GM18526 (cell line): Measurements from ENCODE around the gene SARS1.

Experiments
- POLR2A ChIP-seq: IDR thresholded peaks from 3 replicates; pipeline ENCODE4 v1.6.1; 2011; ENCODE audit not compliant: insufficient read length; ENCODE audit errors: extremely low read depth

The SARS1 gene

DNA sequence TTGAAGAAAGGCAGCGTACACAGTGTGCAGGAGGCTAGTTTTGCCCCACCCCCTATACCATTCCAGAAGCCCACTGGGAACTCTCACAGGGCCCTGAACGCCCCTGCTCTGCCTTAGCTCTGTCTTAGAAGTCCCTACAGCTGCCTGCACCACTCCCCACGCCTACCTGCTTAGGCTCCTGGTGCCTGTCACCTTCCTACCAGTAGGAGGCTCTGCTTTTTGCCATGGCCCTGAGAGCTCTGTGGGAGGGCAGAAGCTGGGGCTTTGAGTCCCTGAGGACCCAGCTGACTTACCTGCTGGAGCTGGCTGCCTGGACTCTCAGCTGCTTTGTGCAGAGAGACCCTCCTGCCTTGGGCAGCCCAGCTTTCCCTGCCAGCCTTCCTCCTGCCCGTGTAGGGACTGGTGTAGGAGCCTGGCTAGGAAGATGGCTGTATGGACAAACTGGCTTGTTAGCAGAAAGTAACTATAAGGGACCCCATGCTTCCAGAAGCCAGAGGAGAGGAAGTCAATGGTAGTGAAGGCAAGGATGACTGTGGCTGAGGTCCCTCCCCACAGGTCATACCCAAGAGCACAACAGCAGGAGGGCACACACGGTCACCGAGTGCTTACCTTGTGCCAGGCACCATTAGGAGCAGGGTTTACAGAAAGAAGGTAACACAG is 25.8 kb downstream of the SARS1 start:
- TF ChIP-seq POLR2A: no peak

DNA sequence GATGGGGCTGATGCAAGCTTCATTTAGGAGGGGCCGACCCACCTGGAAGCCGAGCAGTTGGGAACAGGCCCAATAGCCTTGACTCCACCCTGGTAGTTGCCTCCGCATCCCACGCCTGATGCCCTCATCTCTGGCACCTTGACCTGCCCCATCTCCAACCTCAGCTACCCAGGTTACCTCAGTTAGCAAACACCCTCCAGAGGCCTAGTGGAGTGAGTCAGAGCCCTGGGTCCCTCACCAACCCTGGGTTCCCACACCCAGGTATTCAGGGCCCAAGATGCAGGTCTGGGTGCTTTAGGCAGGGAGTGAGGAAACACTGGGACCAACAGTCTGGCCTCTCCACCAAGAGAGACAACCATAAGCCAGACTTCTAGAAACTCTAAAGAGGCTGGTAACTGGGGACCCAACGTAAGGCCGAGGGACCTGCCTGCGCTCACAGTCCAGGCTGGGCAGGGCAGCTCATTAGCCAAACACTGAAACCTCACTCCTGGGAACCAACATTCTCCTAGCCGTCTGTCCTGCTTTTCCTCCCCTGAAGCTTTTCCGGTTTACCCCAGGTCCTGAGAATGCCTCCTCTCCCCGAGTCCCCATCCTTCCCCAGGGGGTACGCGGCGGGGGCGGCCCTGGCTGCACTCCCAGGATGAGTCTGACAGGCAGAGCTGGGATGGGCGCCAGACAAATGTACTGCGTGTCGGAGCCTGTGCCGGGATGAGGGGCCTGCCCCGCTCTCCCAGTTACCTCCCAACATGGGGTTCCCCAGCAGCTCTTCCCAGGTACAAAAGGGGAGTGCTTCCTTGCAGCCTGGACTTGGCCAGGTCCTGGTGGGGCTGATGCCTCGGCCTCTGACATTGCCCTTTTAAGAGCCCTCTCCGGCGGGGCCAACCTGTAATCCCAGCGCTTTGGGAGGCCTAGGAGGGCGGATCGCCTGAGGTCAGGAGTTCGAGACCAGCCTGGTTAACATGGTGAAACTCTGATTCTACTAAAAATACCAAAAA is 26.7 kb downstream of the SARS1 start:
- TF ChIP-seq POLR2A: no peak

DNA sequence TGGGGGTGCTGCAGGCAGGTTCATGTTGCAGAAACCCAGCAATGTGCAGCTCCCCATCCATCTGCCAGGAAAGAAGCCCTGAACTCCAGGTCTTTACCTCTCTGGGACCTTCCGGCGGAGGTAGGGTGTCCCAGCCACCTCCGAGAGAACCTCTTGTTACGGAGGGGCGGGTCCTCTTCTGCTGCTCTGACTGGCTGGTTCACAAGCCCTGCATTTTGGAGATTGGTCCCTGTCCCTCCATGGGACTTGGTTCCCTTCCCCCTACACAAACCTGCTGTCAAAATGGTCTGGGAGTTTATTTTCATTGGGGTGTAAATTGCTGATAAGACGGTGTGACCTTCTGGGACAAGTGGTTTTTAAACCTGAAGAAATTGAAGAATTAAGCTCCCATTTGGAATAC is 27.6 kb downstream of the SARS1 start:
- TF ChIP-seq POLR2A: no peak

DNA sequence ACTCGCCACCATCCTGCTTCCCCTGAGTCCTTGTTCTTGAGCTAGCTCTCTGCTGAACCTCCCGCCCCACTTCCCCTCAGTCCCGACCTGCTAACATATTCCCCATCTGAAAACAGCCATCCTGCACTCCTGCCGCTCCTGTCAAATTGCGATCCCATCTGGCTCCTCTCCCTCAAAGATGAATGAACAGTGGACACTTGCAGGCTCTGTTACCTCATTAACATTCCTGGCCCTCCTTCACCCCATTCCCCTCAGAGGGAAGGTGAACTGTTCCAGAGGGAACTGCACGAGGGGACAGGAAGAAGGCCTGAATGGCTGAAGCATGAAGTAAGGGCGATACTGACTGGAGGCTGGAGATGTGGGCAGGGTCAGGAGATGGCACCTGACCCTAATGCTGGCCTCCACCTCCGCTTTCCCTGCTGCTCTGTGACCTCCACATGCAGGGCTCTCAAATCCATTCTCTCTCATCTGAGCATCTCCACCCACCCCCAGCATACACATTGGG is 28.2 kb downstream of the SARS1 start:
- no peak for TF ChIP-seq POLR2A

DNA sequence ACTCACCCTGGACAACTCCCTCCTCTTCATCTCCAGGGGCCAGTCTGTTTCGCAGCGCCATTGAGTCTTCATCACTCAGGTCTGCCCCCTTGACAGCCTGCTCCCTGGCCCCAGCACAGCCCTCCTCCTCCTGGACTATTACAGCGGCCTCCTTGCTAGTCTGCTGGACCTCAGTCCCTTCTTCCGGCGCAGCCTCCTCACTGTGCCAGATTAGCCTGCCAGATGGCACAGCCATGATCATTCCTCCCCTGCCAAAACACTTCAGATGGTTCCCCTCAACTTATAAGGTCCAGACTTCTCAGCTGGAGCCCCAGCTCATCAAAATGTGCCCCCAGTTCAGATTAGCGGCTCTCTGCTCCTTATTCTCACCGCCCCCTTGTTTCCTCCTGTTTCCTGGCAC is 28.7 kb downstream of the SARS1 start:
- TF ChIP-seq POLR2A: no peak

DNA sequence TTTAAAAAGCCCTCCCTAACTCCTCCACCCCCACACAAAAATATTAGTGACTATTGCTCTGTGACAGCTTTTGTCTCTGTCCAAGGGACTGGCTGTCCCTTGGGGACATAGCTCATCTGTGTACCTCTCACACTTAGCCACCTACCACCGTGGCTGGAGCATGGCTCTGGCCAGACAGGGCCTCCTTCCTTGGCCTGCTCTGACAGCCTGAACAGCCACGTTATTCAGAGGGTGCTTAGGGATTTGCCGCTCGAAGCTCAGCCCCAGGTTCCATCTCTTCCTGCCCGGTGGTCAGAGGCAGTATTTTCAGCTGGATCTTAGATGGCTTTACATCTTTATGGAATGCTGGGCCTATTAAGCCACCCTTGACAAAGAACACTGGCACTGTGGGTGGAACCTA is 29.5 kb downstream of the SARS1 start:
- no peak for TF ChIP-seq POLR2A

DNA sequence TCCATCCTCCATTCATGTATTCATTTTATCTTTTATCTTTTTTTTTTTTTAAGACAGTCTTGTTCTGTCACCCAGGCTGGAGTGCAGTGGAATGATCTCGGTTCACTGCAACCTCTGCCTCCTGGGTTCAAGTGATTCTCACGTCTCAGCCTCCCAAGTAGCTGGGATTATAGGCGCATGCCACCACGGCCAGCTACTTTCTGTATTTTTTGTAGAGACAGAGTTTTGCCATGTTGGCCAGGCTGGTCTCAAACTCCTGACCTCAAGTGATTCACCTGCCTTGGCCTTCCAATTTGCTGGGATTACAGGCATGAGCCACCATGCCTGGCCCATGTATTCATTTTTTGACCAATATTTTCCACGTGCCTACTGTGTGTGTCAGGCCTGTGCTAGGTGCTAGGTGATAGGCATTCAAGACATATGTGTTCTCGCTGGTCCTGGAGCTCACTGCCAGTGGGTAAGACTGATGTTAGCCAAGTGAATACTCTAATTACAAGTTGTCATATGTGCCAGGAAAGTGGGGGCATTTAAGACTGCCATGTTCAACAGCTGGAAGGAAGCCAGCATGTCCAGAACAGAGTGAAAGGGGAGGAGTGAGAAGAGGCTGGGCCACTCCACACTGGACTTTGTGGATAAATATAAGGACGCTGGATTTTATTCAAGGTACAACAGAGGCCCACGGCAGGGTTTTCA is 30.3 kb downstream of the SARS1 start:
- no peak for TF ChIP-seq POLR2A

DNA sequence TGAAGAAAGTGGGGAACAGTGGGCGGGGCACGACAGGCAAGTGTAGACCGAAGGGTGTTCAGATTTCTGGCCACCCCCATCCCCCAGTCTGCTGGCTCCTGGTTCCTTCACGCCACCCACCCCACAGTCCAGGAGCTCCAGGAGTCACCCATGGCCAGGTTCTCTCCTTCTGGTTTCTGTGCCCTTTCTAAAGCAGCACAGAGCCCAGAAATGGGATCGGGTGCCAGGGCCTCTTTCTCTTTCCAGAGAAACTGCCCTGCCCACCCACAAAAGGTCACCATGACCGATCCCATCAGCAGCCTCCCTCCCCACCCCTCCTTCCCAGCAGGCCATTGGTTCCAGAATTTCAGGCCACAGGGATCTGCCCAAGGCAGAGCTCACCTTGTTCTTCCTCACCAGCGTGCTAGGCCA is 32.4 kb downstream of the SARS1 start:
- no peak for TF ChIP-seq POLR2A

DNA sequence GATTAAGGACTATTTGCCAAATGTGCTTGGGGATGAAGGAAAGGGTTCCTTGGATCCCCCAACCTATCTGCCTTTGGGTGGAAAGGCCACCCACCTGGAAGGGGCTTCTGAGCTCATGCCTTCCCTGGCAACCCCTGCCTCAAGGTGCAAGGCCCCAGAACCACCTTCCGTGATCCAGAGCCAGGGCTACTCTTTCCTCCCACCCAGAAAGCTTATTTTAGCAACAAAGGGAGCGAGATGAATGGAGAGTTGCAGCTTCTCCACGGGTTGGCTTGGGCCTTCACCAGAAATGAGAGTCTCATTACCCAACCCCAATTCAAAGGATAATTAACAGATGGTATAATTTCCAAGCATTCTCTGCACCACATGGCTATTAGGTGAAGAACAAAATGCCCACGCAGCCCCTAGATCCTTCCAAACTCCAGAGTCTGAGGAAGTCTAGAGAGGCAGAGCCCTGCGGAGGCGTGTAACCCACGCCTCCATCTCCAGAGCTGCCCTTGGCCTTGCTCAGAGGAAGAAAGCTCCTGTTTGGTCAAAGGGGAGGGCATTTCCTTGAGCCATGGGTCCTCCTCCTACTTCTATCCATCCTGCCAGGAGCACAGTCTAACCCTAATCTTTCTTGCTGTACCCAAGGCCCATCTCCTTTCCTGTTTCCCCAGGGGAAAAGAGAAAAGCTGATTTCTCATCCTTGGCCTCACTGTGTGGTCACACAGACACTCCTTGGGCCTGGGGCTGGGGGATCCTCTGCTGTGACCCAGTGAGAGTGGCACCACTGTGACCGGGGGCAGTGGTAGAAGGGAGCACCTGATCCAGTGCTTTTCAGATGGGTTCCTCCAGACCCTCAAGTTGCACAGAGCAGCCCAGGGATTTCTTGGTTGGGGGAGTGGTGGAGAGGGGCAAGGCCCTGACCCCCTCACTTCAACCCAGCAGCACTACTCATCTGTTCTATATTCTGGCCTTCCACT is 34.0 kb downstream of the SARS1 start:
- TF ChIP-seq POLR2A: no peak

DNA sequence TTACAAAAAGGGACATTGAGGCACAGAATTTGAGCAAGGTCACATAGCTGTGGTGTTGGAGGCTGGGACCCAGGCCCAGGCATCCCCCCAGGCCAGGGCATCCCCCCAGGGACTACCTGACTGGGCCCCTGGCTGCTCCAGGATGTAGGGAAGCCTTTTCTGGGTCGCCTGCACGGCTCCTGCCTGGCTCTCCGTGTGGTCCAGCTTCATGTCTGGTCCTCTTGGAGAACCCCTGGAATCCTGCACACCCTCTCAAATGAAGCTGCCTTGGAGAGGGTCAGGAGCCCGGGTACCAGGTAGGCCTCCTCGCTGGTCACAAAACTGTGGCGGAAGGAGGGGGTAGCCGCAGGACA is 34.7 kb downstream of the SARS1 start:
- no peak for TF ChIP-seq POLR2A

DNA sequence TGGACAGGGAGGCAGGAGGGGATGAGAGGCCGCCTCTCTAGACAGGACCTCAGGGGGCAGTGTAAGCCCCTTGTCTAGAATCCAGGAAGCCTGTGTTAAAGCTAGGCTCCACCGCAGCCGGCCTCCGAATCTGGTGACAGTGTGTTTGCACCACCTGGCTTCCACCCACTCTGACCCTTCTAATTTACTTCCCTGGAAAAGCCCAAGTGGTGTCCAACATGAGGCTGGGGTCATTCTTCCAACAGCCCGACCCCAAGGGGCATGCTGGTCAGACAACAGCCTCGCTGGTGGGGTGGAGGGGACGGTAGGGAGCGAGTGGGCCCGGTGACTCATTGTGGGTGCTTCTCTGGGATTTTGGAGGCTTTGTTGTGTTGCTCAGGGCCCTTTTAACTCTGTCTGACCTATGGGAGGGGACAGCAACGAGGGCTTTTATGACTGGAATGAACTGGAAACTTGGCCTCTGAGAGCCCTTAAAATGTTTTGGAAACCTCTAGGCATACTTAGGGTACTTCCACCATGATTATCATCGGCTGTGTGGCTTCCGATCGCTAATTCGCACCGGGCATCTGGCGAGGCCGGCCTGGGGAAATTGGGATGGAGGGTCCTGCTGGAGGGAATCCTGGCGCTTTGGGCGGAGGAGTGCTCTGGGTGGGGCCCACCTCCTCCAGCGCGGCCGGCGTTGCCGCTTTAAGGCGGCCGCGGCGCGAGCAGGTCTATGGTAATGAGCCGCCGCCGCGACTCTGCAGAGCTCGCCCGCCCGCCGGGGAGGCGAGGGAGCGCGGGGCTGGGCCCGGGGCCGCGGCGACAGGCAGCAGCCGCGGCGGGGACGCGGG is 35.3 kb downstream of the SARS1 start, which contains the start of gene CELSR2:
Gene CELSR2 (plus strand): TSS at position 743 of the 833 bp plus-strand sequence. CDS start 541 bp downstream, outside the sequence.
- no peak for TF ChIP-seq POLR2A

DNA sequence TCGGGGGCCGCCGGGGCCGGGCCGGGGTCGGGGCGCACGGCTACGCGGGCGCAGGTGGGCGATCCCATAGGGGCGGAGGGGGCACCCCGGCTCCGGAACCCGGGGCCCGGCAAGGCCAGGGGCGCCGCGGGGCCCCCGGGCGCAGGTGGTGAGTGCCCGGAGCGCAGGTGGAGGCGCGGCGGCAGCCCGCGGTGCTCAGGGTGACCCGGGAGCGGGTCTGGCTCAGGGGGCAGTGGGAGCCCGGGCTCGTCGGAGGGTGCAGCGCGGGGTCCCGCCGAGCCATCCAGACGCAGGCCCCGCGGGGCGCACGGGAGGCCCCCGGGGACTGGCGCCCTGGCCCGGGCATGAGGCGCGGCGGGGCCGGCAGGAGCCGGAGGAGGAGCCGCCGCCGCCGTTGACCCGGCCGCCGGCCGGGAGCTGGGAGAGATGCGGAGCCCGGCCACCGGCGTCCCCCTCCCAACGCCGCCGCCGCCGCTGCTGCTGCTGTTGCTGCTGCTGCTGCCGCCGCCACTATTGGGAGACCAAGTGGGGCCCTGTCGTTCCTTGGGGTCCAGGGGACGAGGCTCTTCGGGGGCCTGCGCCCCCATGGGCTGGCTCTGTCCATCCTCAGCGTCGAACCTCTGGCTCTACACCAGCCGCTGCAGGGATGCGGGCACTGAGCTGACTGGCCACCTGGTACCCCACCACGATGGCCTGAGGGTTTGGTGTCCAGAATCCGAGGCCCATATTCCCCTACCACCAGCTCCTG is 36.1 kb downstream of the SARS1 start:
- no peak for TF ChIP-seq POLR2A

DNA sequence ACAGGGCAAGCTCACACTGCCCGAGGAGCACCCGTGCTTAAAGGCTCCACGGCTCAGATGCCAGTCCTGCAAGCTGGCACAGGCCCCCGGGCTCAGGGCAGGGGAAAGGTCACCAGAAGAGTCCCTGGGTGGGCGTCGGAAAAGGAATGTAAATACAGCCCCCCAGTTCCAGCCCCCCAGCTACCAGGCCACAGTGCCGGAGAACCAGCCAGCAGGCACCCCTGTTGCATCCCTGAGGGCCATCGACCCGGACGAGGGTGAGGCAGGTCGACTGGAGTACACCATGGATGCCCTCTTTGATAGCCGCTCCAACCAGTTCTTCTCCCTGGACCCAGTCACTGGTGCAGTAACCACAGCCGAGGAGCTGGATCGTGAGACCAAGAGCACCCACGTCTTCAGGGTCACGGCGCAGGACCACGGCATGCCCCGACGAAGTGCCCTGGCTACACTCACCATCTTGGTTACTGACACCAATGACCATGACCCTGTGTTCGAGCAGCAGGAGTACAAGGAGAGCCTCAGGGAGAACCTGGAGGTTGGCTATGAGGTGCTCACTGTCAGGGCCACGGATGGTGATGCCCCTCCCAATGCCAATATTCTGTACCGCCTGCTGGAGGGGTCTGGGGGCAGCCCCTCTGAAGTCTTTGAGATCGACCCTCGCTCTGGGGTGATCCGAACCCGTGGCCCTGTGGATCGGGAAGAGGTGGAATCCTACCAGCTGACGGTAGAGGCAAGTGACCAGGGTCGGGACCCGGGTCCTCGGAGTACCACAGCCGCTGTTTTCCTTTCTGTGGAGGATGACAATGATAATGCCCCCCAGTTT is 36.9 kb downstream of the SARS1 start:
- TF ChIP-seq POLR2A: no peak
